ENCODE data around the gene ITPR1.
A peak's percentile ranks its signal among the peaks of the same experiment; 100 is the strongest.

ITPR1 gene

DNA sequence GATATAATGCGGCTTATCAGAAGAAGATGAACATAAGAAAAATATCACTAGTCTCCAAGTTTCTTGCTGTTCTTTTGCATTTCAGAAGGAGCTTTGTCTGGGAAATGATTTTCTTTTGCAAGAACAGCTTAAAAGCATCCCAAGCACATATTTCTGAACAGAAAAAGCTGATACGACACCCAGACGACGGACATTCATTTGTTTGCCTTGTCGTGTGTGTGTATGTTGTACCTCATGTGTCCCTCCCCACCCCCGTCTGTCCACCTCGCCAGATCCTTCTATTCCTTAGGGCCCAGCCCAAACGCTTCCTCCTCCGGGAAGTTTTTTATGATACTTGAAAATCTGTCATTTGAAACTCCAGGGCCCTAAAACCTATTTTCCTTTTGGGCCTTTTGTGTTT lies 8.8 kb downstream of the ITPR1 start:
- TF ChIP-seq, protein P1, sequence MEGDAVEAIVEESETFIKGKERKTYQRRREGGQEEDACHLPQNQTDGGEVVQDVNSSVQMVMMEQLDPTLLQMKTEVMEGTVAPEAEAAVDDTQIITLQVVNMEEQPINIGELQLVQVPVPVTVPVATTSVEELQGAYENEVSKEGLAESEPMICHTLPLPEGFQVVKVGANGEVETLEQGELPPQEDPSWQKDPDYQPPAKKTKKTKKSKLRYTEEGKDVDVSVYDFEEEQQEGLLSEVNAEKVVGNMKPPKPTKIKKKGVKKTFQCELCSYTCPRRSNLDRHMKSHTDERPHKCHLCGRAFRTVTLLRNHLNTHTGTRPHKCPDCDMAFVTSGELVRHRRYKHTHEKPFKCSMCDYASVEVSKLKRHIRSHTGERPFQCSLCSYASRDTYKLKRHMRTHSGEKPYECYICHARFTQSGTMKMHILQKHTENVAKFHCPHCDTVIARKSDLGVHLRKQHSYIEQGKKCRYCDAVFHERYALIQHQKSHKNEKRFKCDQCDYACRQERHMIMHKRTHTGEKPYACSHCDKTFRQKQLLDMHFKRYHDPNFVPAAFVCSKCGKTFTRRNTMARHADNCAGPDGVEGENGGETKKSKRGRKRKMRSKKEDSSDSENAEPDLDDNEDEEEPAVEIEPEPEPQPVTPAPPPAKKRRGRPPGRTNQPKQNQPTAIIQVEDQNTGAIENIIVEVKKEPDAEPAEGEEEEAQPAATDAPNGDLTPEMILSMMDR (IDR thresholded peaks at IDR 0.05; ENCODE audit: low read depth, low read length): no peak
- no peak for DNase-seq (ENCODE audit: low read depth in 2 of 2)
- H3K4me3 ChIP-seq (replicated peaks in 1 of 2; ENCODE audit: low read depth in 2 of 2, low read length in 2 of 2): no peak overlapping the region

DNA sequence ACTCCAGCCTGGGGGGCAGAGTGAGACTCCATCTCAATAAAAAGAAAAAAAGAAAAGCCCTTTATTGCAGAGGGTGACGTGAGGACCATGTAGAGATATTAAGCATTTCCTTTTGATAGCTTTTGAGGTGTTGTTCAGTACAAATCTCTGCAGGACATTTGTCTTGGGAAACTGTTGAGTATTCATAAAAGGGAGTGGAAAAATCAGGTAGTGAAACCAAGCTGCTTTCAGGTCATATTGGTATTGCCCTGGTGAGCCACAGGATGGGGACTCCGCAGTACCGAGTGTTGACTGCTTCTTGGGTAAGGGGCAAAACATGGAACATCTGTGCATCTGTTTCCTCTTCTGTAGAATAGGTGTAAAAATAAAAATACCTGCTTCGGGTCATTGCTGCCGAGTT lies 9.9 kb downstream of the ITPR1 start:
- H3K4me3 ChIP-seq (replicated peaks in 1 of 2; ENCODE audit: low read depth in 2 of 2, low read length in 2 of 2): no peak overlapping the region
- DNase-seq (ENCODE audit: low read depth in 2 of 2): no peak
- TF ChIP-seq, protein P1 (IDR thresholded peaks at IDR 0.05; ENCODE audit: low read depth, low read length): no peak

DNA sequence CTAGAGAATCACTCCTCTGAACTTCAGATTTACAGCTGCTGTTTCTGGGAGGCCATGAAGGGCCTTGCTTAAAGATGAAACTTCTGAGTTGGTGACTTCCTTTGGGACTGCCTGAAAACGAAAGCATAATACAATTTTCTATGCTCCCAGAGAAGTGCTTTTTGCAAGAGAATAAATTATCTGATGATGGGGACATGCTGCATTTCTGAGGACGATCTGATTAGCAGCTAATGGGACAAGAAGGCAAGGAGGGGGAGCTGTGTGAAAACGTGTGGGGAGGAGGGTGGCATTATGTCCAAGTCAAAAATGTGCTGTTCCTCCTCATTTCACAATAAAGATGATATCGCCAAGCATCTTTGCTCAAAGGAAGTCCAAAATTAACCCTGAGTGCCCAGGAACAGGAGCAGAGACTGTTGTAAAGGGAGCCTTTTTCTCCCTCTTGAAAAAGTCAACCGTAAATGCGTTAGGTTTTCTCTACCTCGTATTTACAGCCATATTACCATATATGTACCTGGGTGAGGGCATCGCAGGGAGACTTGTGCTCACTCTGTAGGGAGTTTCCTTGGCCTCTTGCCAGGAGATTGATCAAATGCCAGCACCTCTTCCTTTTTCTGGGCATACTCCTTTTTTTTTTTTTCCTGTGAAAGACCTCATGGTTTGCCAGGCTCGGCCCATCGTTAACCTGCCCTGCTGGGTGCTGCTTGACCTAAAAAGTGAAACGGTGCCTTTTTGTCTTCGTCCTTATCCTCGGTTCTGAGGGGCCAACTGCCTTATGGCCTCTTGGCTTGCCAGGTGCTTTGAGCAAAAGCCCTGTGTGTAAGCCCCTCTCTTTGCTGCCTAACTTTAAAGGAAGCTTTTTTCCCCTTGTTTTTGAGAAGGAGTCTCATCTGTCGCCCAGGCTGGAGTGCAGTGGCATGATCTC lies 11.5 kb downstream of the ITPR1 start:
- peak; percentile 39 to 52 for DNase-seq (ENCODE audit: low read depth in 2 of 2)
- peak overlapping the region in 1 of 2 donors; percentile 21 for H3K4me3 ChIP-seq (replicated peaks in 1 of 2; ENCODE audit: low read depth in 2 of 2, low read length in 2 of 2)
- TF ChIP-seq, protein P1 (IDR thresholded peaks at IDR 0.05; ENCODE audit: low read depth, low read length): no peak

DNA sequence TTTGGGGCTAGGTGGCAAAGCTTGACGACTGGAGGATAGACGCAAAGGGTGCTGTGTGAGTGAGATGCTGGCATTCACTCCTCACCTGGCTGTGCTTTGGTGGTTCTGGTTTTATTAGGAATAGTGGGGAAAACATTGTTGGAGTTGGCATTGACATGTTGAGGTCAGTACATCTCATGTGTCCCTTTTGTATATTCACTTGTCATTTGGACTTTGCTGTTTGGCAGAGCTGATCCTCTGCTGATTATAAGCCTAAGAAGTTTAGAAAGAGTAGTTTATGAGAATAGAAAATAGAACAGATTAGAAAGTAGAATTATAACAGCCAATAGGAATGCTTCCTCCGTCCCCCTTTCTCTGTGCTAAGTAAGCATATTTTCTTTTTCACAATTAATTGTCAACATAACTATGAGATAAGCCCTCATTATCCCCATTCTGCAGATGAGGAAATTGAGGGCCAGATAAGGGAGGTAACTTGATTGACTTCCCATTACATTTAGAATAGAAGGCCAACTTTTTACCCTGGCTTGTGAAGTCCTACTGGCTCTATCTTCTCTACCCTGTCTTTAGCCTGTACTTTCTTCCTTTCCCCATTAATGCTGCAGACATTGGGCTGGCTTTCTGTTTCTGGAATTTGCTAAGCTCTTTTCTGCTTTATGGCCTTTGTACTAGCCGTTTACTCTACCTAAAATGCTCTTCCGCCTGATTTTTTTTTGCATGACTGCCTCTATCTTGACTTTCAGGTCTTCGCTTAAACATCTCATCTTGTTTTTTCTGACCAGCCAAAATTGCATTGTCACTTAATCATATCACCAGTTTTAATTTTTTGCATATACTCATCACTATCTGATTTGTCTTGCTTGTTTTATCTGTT lies 12.8 kb downstream of the ITPR1 start:
- no peak for DNase-seq (ENCODE audit: low read depth in 2 of 2)
- TF ChIP-seq, protein P1 (IDR thresholded peaks at IDR 0.05; ENCODE audit: low read depth, low read length): no peak
- no peak overlapping the region for H3K4me3 ChIP-seq (replicated peaks in 1 of 2; ENCODE audit: low read depth in 2 of 2, low read length in 2 of 2)

DNA sequence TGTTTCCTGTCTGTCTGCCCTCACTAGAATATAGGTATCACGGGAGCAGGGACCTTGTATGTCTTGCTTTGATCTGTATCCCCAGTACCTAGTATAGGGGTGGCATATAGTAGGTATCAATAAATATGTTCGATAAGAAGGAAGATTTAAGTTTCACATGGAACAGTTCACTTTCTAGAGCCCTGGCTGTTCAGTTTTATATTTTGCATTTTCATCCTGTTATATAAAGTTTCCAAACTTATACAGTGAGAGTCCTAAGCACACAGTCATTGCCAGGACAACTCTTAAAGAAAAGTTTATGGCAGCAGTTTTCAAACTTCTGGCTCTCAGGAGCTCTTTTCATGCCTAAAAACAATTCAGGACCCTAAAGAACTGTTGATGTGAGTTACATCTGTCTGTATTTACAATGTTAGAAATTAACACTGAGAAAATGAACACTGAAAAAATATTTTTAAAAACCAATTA lies 13.4 kb downstream of the ITPR1 start:
- no peak for DNase-seq (ENCODE audit: low read depth in 2 of 2)
- H3K4me3 ChIP-seq (replicated peaks in 1 of 2; ENCODE audit: low read depth in 2 of 2, low read length in 2 of 2): no peak overlapping the region
- TF ChIP-seq, protein P1 (IDR thresholded peaks at IDR 0.05; ENCODE audit: low read depth, low read length): no peak

DNA sequence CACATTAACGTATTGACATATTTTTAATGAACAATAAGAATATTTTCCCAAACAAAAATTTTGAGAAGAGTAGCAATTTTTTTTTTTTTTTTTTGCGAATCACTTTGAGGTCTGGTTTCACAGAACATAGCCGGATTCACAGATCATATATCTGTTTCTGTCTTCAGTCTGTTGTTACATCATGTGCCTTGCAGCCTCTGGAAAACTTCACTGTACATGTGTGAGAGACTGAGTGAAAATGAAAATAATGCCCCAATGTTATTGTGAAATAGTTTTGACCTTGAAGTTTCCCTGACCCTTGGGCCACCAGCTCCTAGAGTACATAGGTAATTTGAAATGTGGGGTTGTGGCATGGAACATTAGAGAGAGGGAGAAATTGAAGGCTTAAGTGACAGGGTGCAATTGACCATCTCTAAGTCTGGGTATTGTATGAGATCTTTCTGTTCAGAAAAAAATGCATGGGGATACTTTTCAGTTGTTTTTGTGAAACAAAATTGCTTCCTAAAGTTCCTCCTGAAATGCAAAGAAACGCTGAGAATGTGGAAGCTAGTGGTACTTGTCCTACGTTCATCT lies 14.0 kb downstream of the ITPR1 start:
- peak; percentile 32 to 35 for DNase-seq (ENCODE audit: low read depth in 2 of 2)
- TF ChIP-seq, protein P1 (IDR thresholded peaks at IDR 0.05; ENCODE audit: low read depth, low read length): no peak
- no peak overlapping the region for H3K4me3 ChIP-seq (replicated peaks in 1 of 2; ENCODE audit: low read depth in 2 of 2, low read length in 2 of 2)

All from cardiac fibroblast (primary cell).